Measurements from ENCODE around the gene CLCNKB.

CLCNKB gene

DNA sequence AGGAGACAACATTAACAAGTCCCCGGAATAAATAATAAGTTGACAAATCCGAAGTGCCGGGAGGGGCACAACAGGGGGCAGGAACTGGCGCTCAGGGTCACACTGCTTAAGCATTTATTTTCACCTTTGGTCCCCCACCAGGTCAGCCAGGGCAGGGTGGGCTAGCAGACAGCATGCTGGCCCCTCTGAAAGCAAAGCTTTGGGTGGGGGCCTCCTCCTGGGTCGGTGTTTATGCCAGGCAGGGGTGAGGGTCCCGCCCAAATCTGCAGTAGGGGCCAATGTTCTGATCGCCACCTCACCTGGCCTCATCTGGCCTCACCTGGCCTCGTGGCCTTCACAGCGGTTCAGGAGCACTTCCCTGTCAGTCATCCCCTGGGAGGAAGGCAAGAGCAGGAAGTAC, 38.1 kb downstream of the CLCNKB start:
- no peak overlapping the region for H3K27ac ChIP-seq (ENCODE audit: low read length)
- H3K27me3 ChIP-seq (ENCODE audit: low read depth, low read length) = no peaks in the 10 kb centered on the region
- peaks cover 0 to 9% of the 10 kb centered on the region in 2 donors for H3K4me1 ChIP-seq (ENCODE audit: control insufficient read depth in 1 of 2, insufficient read depth in 2 of 2, low read length in 2 of 2)
- H3K4me3 ChIP-seq (ENCODE audit: low read depth in 1 of 2, low read length in 2 of 2) = no peak overlapping the region
- no peaks in the 10 kb centered on the region for H3K36me3 ChIP-seq (ENCODE audit: control insufficient read depth in 1 of 2, insufficient read depth in 2 of 2, low read length in 2 of 2)
- H3K9me3 ChIP-seq (ENCODE audit: control insufficient read depth in 1 of 2, low read length in 2 of 2) = no peaks in the 10 kb centered on the region

GRCh38 chr1:16082283-16083038, 38.9 kb downstream of the CLCNKB start:
- no peak overlapping the region for H3K27ac ChIP-seq (ENCODE audit: low read length)
- no peak overlapping the region for H3K4me3 ChIP-seq (ENCODE audit: low read depth in 1 of 2, low read length in 2 of 2)
- no peaks in the 10 kb centered on the region for H3K9me3 ChIP-seq (ENCODE audit: control insufficient read depth in 1 of 2, low read length in 2 of 2)
- H3K27me3 ChIP-seq (ENCODE audit: low read depth, low read length) = no peaks in the 10 kb centered on the region
- H3K36me3 ChIP-seq (ENCODE audit: control insufficient read depth in 1 of 2, insufficient read depth in 2 of 2, low read length in 2 of 2) = no peaks in the 10 kb centered on the region
- H3K4me1 ChIP-seq (ENCODE audit: control insufficient read depth in 1 of 2, insufficient read depth in 2 of 2, low read length in 2 of 2) = peaks cover 0 to 9% of the 10 kb centered on the region in 2 donors

GRCh38 chr1:16083486-16083885, 39.9 kb downstream of the CLCNKB start:
- no peak overlapping the region for H3K27ac ChIP-seq (ENCODE audit: low read length)
- H3K4me1 ChIP-seq (ENCODE audit: control insufficient read depth in 1 of 2, insufficient read depth in 2 of 2, low read length in 2 of 2) = peaks cover 0 to 9% of the 10 kb centered on the region in 2 donors
- H3K9me3 ChIP-seq (ENCODE audit: control insufficient read depth in 1 of 2, low read length in 2 of 2) = no peaks in the 10 kb centered on the region
- no peak overlapping the region for H3K4me3 ChIP-seq (ENCODE audit: low read depth in 1 of 2, low read length in 2 of 2)
- no peaks in the 10 kb centered on the region for H3K36me3 ChIP-seq (ENCODE audit: control insufficient read depth in 1 of 2, insufficient read depth in 2 of 2, low read length in 2 of 2)
- H3K27me3 ChIP-seq (ENCODE audit: low read depth, low read length) = no peaks in the 10 kb centered on the region

DNA sequence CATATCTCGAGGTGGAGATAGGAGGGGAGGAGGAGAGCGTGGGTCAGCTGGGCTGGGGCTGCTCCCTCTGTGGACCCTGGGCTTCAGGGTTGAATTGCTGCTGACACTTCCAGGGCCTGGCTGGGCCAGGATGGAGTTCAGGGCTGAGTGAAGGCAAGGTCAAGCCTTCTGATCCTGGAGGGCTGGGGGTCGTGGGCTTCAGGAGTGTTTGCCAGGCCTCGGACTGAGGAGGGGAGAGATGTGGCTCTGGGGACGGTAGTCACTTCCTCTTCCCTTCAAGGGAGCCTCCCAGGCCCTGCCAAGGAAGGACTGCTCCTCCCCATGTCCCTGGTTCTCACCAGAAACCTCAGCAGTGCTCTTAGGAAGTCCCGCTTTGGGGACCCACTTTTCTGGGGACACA, 41.9 kb downstream of the CLCNKB start:
- H3K4me1 ChIP-seq (ENCODE audit: control insufficient read depth in 1 of 2, insufficient read depth in 2 of 2, low read length in 2 of 2) = no peaks in the 10 kb centered on the region
- no peaks in the 10 kb centered on the region for H3K36me3 ChIP-seq (ENCODE audit: control insufficient read depth in 1 of 2, insufficient read depth in 2 of 2, low read length in 2 of 2)
- H3K4me3 ChIP-seq (ENCODE audit: low read depth in 1 of 2, low read length in 2 of 2) = no peak overlapping the region
- no peak overlapping the region for H3K27ac ChIP-seq (ENCODE audit: low read length)
- H3K9me3 ChIP-seq (ENCODE audit: control insufficient read depth in 1 of 2, low read length in 2 of 2) = no peaks in the 10 kb centered on the region
- H3K27me3 ChIP-seq (ENCODE audit: low read depth, low read length) = no peaks in the 10 kb centered on the region

- H3K4me3 ChIP-seq (ENCODE audit: low read depth in 1 of 2, low read length in 2 of 2) = no peak overlapping the region
- H3K9me3 ChIP-seq (ENCODE audit: control insufficient read depth in 1 of 2, low read length in 2 of 2) = no peaks in the 10 kb centered on the region
- H3K27ac ChIP-seq (ENCODE audit: low read length) = no peak overlapping the region
- H3K36me3 ChIP-seq (ENCODE audit: control insufficient read depth in 1 of 2, insufficient read depth in 2 of 2, low read length in 2 of 2) = no peaks in the 10 kb centered on the region
- H3K4me1 ChIP-seq (ENCODE audit: control insufficient read depth in 1 of 2, insufficient read depth in 2 of 2, low read length in 2 of 2) = no peaks in the 10 kb centered on the region
- no peaks in the 10 kb centered on the region for H3K27me3 ChIP-seq (ENCODE audit: low read depth, low read length)
These were observed 44.2 kb downstream of the CLCNKB start for GRCh38 chr1:16087733-16088132.

GRCh38 chr1:16088351-16088911, 44.8 kb downstream of the CLCNKB start:
- Histone ChIP-seq H3K27me3 (ENCODE audit: low read depth, low read length) (no peaks in the 10 kb centered on the region), H3K4me3 (ENCODE audit: low read depth in 1 of 2, low read length in 2 of 2) (no peak overlapping the region), H3K9me3 (ENCODE audit: control insufficient read depth in 1 of 2, low read length in 2 of 2) (no peaks in the 10 kb centered on the region), H3K4me1 (ENCODE audit: control insufficient read depth in 1 of 2, insufficient read depth in 2 of 2, low read length in 2 of 2) (no peaks in the 10 kb centered on the region), H3K36me3 (ENCODE audit: control insufficient read depth in 1 of 2, insufficient read depth in 2 of 2, low read length in 2 of 2) (no peaks in the 10 kb centered on the region), H3K27ac (ENCODE audit: low read length) (no peak overlapping the region)

GRCh38 chr1:16088996-16089395, 45.4 kb downstream of the CLCNKB start:
- H3K4me3 ChIP-seq (ENCODE audit: low read depth in 1 of 2, low read length in 2 of 2) = no peak overlapping the region
- H3K27ac ChIP-seq (ENCODE audit: low read length) = no peak overlapping the region
- H3K9me3 ChIP-seq (ENCODE audit: control insufficient read depth in 1 of 2, low read length in 2 of 2) = no peaks in the 10 kb centered on the region
- H3K36me3 ChIP-seq (ENCODE audit: control insufficient read depth in 1 of 2, insufficient read depth in 2 of 2, low read length in 2 of 2) = no peaks in the 10 kb centered on the region
- H3K4me1 ChIP-seq (ENCODE audit: control insufficient read depth in 1 of 2, insufficient read depth in 2 of 2, low read length in 2 of 2) = no peaks in the 10 kb centered on the region
- no peaks in the 10 kb centered on the region for H3K27me3 ChIP-seq (ENCODE audit: low read depth, low read length)

DNA sequence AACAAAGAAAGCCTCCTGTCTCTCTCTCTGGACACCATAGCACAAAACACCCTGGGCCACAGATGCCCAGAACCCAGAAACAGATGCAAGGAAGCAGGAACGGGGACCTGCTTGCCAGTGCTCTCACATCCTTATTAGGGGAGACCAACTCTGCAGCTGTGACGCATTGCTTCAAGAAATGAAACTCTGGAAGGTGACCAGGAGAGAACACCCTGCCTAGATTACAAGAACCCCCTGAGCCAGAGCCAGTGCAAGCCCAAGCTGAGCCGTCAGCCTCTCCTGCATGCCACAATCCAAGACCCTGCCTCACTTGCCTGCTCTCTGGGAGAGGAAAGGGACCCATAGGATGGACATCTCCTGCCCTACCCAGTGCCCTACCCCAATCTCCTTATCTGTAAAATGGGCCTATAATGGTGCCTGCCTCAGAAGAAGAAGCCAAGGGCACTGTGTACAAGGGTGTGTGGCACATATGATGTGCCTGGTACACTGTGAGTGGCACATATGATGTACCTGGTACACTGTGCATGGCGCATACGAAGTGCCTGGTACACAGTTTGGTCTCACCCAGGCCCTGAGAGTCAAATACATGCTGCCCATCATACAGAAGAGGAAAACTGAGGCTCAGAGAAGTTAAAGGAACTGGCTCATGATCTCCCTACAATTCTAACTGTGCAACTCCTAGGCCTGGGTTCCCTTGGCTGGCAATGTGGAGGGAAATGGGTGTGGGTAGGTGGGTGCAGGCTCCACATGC, 46.7 kb downstream of the CLCNKB start:
- Histone ChIP-seq H3K36me3 (ENCODE audit: control insufficient read depth in 1 of 2, insufficient read depth in 2 of 2, low read length in 2 of 2) (no peaks in the 10 kb centered on the region), H3K27me3 (ENCODE audit: low read depth, low read length) (no peaks in the 10 kb centered on the region), H3K9me3 (ENCODE audit: control insufficient read depth in 1 of 2, low read length in 2 of 2) (no peaks in the 10 kb centered on the region), H3K4me3 (ENCODE audit: low read depth in 1 of 2, low read length in 2 of 2) (no peak overlapping the region), H3K4me1 (ENCODE audit: control insufficient read depth in 1 of 2, insufficient read depth in 2 of 2, low read length in 2 of 2) (no peaks in the 10 kb centered on the region), H3K27ac (ENCODE audit: low read length) (no peak overlapping the region)

DNA sequence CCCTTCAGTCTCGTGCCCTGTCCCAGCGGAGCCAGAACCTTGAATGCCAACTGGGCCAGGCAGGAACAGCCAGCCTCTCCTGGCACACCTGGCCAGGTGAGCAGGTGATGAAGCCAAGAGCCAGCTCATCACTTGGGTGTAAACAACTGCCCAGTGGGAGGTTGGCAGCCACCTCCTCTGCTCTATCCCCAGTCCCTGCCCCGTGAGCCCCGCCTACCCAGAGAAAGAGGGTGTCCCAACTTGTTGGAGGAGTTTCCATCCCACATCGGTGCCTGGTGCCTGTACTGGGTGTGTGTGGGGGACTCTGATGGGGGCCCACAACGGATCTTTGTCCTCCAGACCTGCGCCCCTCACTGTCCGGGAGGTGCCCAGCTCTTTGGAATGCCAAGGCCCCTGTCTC, 47.7 kb downstream of the CLCNKB start:
- no peaks in the 10 kb centered on the region for H3K27me3 ChIP-seq (ENCODE audit: low read depth, low read length)
- no peaks in the 10 kb centered on the region for H3K36me3 ChIP-seq (ENCODE audit: control insufficient read depth in 1 of 2, insufficient read depth in 2 of 2, low read length in 2 of 2)
- no peak overlapping the region for H3K27ac ChIP-seq (ENCODE audit: low read length)
- no peaks in the 10 kb centered on the region for H3K9me3 ChIP-seq (ENCODE audit: control insufficient read depth in 1 of 2, low read length in 2 of 2)
- H3K4me3 ChIP-seq (ENCODE audit: low read depth in 1 of 2, low read length in 2 of 2) = no peak overlapping the region
- no peaks in the 10 kb centered on the region for H3K4me1 ChIP-seq (ENCODE audit: control insufficient read depth in 1 of 2, insufficient read depth in 2 of 2, low read length in 2 of 2)

- H3K27ac ChIP-seq (ENCODE audit: low read length) = no peak overlapping the region
- no peaks in the 10 kb centered on the region for H3K27me3 ChIP-seq (ENCODE audit: low read depth, low read length)
These were observed 48.7 kb downstream of the CLCNKB start for GRCh38 chr1:16092097-16092922.

DNA sequence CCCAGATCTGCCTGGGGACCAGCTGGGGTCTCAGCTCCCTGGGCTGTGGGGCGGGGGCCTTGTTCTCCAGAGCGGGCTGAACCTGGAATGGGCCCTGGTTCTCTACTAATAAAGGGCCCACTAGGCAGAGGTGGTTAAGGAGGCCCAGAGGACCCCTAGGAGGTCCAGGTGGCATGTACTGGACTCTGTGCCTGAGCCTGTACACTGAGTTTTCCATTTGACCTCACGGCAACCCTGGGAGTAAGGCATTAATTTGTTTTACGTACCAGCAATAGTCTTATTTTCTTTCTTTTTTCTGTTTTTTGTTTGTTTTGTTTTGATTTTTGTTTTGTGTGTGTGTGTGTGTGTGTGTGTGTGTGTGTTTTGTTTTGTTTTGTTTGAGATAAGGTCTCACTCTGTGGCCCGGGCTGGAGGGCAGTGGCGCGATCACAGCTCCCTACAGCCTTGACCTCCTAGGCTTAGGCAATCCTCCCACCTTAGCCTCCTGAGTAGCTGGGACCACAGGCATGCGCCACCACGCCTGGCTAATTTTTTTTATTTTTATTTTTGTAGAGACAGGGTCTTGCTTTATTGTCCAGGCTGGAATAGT, 49.4 kb downstream of the CLCNKB start:
- Histone ChIP-seq H3K9me3 (ENCODE audit: control insufficient read depth in 1 of 2, low read length in 2 of 2) (no peaks in the 10 kb centered on the region), H3K27me3 (ENCODE audit: low read depth, low read length) (no peaks in the 10 kb centered on the region), H3K4me1 (ENCODE audit: control insufficient read depth in 1 of 2, insufficient read depth in 2 of 2, low read length in 2 of 2) (no peaks in the 10 kb centered on the region), H3K27ac (ENCODE audit: low read length) (no peak overlapping the region), H3K36me3 (ENCODE audit: control insufficient read depth in 1 of 2, insufficient read depth in 2 of 2, low read length in 2 of 2) (no peaks in the 10 kb centered on the region), H3K4me3 (ENCODE audit: low read depth in 1 of 2, low read length in 2 of 2) (no peak overlapping the region)

More at GRCh38 chr1:16092097-16092922, 48.7 kb downstream of the CLCNKB start:
- Histone ChIP-seq H3K36me3 (ENCODE audit: control insufficient read depth in 1 of 2, insufficient read depth in 2 of 2, low read length in 2 of 2) (no peaks in the 10 kb centered on the region), H3K4me3 (ENCODE audit: low read depth in 1 of 2, low read length in 2 of 2) (no peak overlapping the region), H3K9me3 (ENCODE audit: control insufficient read depth in 1 of 2, low read length in 2 of 2) (no peaks in the 10 kb centered on the region), H3K4me1 (ENCODE audit: control insufficient read depth in 1 of 2, insufficient read depth in 2 of 2, low read length in 2 of 2) (no peaks in the 10 kb centered on the region)
